ENCODE results near the gene MRPS15. TPM values are rescaled to one million over a fixed set of nuclear protein-coding genes. Genes with fewer than 3 reads are reported as not detected.
A peak's percentile ranks its signal among the peaks of the same experiment; 100 is the strongest.

Gene MRPS15
- total and polyA plus RNA-seq, 2 of the 13 experiments (the other 11 are each of a cell fraction or from before 2014, with no cell fraction given): 59.0 to 113 TPM

- TF ChIP-seq MED8 (CRISPR knock-in tag; IDR thresholded peaks at IDR 0.05; ENCODE audit: insufficient replicate concordance): peak; percentile 60
- TF ChIP-seq NFIC (IDR thresholded peaks at IDR 0.05; ENCODE audit: low read length): peak; percentile 20; the same call in 1 of the 2 replicates
- no peak for TF ChIP-seq SMAD9 (CRISPR knock-in tag; IDR thresholded peaks at IDR 0.05)
- no peak for TF ChIP-seq ZNF484 (CRISPR knock-in tag; IDR thresholded peaks at IDR 0.05; ENCODE audit: borderline replicate concordance, low read depth)
- no peak for TF ChIP-seq ZNF512B (CRISPR knock-in tag; IDR thresholded peaks at IDR 0.05; ENCODE audit: borderline replicate concordance)
- TF ChIP-seq HNRNPL (IDR thresholded peaks at IDR 0.05; ENCODE audit: low read depth, low read length): peak; percentile 74
- no peak for TF ChIP-seq ZFYVE20 (CRISPR knock-in tag; IDR thresholded peaks at IDR 0.05; ENCODE audit: borderline replicate concordance, low read depth)
- TF ChIP-seq NBN (conservative IDR thresholded peaks at IDR 0.05): no peak
- peak; percentile 70; the same call in 1 of the 2 replicates for TF ChIP-seq ZNF335 (CRISPR knock-in tag; IDR thresholded peaks at IDR 0.05)
- no peak for TF ChIP-seq PRMT3 (CRISPR knock-in tag; IDR thresholded peaks at IDR 0.05; ENCODE audit: borderline replicate concordance, low read depth)
- TF ChIP-seq MIER3 (CRISPR knock-in tag; IDR thresholded peaks at IDR 0.05; ENCODE audit: borderline replicate concordance): peak; percentile 89; the same call in 1 of the 2 replicates
- TF ChIP-seq PAWR (CRISPR knock-in tag; IDR thresholded peaks at IDR 0.05; ENCODE audit: borderline replicate concordance): no peak
- TF ChIP-seq ZNF276 (CRISPR knock-in tag; IDR thresholded peaks at IDR 0.05; ENCODE audit: low read depth): 0 out of 2 replicates have a peak, but pooled peaks have one; percentile 24
- 0 out of 2 replicates have a peak, but pooled peaks have one; percentile 32 for TF ChIP-seq ZNF343 (CRISPR knock-in tag; IDR thresholded peaks at IDR 0.05)
- peak; percentile 99 for TF ChIP-seq ZBTB2 (CRISPR knock-in tag; IDR thresholded peaks at IDR 0.05; ENCODE audit: low read depth)
- peak; percentile 59 for TF ChIP-seq USF2 (IDR thresholded peaks at IDR 0.05; ENCODE audit: low read depth, low read length)
- TF ChIP-seq USF2 (CRISPR knock-in tag; IDR thresholded peaks at IDR 0.05; ENCODE audit: borderline replicate concordance): peak; percentile 68
- peak; percentile 74; the same call in 1 of the 2 replicates for TF ChIP-seq ZBTB7B (CRISPR knock-in tag; IDR thresholded peaks at IDR 0.05)
- peak; percentile 91 for TF ChIP-seq SPEN (CRISPR knock-in tag; IDR thresholded peaks at IDR 0.05; ENCODE audit: low read depth)
- peak; percentile 92 for TF ChIP-seq ZNF501 (CRISPR knock-in tag; IDR thresholded peaks at IDR 0.05)
- peak; percentile 21; the same call in 1 of the 2 replicates for TF ChIP-seq RBAK (CRISPR knock-in tag; IDR thresholded peaks at IDR 0.05)
Observed at GRCh38 chr1:36463803-36464604, at the start of gene MRPS15 (continued).

Measured in HepG2 (cell line).